Peyer's patch (tissue), 4 donors: ENCODE results near the gene PXMP4. TPM values are rescaled to one million over a fixed set of nuclear protein-coding genes. Genes with fewer than 3 reads are reported as not detected.

Experiments
- DNase-seq, 3 donors: peaks; one replicate each; pipeline ENCODE4 v3.0.0-alpha.2; 2017 to 2019
- H3K27ac ChIP-seq, 4 donors: fragments of 200-600 bp; sonication (generic); one replicate each; pipeline ENCODE4 v1.5.1; 2016 to 2019
- H3K27me3 ChIP-seq, 2 donors: fragments of 200-600 bp; sonication (generic); one replicate each; pipeline ENCODE4 v1.5.1; 2019
- H3K36me3 ChIP-seq, 3 donors: fragments of 200-600 bp; sonication (generic); one replicate each; pipeline ENCODE4 v1.5.1; 2016 to 2019
- H3K4me1 ChIP-seq, 4 donors: fragments of 200-600 bp; sonication (generic); one replicate each; pipeline ENCODE4 v1.5.1; 2016 to 2019
- H3K4me3 ChIP-seq, 4 donors: fragments of 200-600 bp; sonication (generic); 1 replicate in 3 of 4; 2 replicates in 1 of 4; pipeline ENCODE4 v1.5.1; 2016 to 2019; ENCODE audit warnings: mild to moderate bottlenecking in 1 of 4
- H3K9me3 ChIP-seq, 4 donors: fragments of 200-600 bp; sonication (generic); one replicate each; pipeline ENCODE4 v1.5.1; 2016 to 2019; ENCODE audit warnings: mild to moderate bottlenecking in 1 of 4
- POLR2A ChIP-seq, 2 donors: fragments of 450-650 bp; IDR thresholded peaks; one replicate each; pipeline ENCODE4 v1.5.1; 2017; ENCODE audit warnings: antibody characterized with exemption in 2 of 2, mild to moderate bottlenecking in 2 of 2, moderate library complexity in 2 of 2
- total RNA-seq, 4 donors: library from RNA; depleted of rRNA; stranded (reverse); fragments of >200 nt; gene quantifications; one replicate each; pipeline ENCODE4 v1.1.0, GENCODE V29; 2016
- TF ChIP-seq, protein P1 (sequence below), 6 experiments: fragments of 450-650 bp in 4 of 6; fragments of 200-600 bp in 2 of 6; sonication (generic) in 1 of 6; IDR thresholded peaks; one replicate each; pipeline ENCODE4 v1.5.1; 2017 to 2019; ENCODE audit warnings: antibody characterized with exemption in 6 of 6, mild to moderate bottlenecking in 3 of 6, moderate library complexity in 1 of 6

PXMP4 gene
- total RNA-seq, 4 donors from 2014 or later: 0.83 to 15.3 (median 8.1) TPM

DNA sequence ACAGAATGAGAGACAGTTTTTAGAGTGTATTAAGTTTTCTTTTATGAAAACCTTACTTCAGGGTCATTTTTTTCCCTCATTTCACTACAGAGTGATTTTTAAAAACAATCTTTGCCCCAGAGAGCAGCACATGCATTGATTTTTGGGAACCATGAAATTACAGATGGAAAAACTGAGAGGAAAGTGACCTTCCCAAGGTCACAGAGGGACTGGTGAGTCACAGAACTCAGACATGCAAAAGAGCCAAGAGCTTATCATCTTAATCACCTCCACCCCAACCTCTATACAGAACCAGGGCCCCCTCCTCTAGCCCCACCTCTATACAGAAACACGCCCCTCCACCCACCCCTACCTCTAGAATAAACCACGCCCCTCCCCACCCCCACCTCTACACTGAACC lies 10.7 kb downstream of the PXMP4 start:
- H3K27me3 ChIP-seq: no peaks in the 10 kb centered on the region
- no peak for DNase-seq
- H3K27ac ChIP-seq: no peak overlapping the region
- TF ChIP-seq, protein P1, sequence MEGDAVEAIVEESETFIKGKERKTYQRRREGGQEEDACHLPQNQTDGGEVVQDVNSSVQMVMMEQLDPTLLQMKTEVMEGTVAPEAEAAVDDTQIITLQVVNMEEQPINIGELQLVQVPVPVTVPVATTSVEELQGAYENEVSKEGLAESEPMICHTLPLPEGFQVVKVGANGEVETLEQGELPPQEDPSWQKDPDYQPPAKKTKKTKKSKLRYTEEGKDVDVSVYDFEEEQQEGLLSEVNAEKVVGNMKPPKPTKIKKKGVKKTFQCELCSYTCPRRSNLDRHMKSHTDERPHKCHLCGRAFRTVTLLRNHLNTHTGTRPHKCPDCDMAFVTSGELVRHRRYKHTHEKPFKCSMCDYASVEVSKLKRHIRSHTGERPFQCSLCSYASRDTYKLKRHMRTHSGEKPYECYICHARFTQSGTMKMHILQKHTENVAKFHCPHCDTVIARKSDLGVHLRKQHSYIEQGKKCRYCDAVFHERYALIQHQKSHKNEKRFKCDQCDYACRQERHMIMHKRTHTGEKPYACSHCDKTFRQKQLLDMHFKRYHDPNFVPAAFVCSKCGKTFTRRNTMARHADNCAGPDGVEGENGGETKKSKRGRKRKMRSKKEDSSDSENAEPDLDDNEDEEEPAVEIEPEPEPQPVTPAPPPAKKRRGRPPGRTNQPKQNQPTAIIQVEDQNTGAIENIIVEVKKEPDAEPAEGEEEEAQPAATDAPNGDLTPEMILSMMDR (IDR thresholded peaks at IDR 0.05): no peak
- TF ChIP-seq POLR2A (IDR thresholded peaks at IDR 0.05): no peak
- H3K9me3 ChIP-seq: no peaks in the 10 kb centered on the region
- peaks cover 0 to 4% (median 0%) of the 10 kb centered on the region in 4 donors for H3K4me1 ChIP-seq
- no peak overlapping the region for H3K4me3 ChIP-seq
- peaks cover 0 to 56% (median 0%) of the 10 kb centered on the region in 3 donors for H3K36me3 ChIP-seq

DNA sequence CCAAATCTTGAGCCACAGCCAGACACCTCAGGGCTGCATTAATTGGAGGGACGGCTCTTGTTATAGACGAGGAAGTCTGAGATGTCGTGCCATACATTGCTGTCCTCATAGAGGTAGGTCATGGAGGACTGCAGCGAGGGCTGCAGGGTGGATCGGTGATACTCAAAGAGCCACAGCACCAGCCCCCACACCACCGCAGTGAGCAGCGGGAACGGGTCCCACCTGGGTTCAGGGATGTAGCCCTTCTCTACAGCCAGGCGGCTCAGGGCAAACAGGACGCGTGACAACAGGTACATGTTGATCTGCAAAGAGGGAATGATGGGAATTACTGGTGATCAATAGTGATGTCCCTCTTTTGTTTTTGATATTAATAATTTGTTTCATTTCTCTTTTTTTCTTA lies 12.4 kb downstream of the PXMP4 start:
- no peak for TF ChIP-seq POLR2A (IDR thresholded peaks at IDR 0.05)
- H3K9me3 ChIP-seq: no peaks in the 10 kb centered on the region
- no peaks in the 10 kb centered on the region for H3K27me3 ChIP-seq
- no peak overlapping the region for H3K4me3 ChIP-seq
- H3K36me3 ChIP-seq: peaks cover 0 to 40% (median 0%) of the 10 kb centered on the region in 3 donors
- peaks cover 0 to 4% (median 0%) of the 10 kb centered on the region in 4 donors for H3K4me1 ChIP-seq
- H3K27ac ChIP-seq: no peak overlapping the region
- no peak for DNase-seq

DNA sequence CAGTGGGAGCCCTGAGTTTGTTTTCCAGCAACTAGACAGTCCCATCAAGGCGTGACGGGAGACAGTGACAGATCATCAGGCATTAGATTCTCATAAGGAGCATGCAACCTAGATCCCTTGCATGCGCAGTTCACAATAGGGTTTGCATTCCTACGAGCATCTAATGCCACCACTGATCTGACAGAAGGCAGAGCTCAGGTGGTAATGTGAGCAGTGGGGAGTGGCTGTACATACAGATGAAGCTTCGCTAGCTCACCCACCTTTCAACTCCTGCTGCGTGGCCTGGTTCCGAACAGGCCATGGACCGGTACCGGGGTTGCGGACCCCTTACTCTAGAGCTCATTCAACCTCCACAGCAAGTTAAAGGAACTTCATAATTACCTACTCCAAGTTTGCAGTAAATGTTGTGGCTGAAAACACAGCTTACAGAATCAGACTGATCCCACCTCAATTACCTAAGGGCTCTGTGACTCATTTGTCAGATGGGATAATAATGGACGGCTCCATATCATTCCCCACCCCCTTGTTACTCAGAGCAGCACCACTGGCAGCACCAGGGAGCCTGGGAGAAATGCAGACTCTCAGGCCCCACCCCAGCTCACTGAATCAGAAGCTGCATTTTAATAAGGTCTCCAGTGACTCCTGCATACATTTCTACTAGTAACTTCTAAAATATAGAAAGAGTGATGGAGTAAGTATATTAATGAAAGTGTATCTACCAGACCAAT lies 15.7 kb downstream of the PXMP4 start:
- TF ChIP-seq, protein P1 (IDR thresholded peaks at IDR 0.05): no peak
- TF ChIP-seq POLR2A (IDR thresholded peaks at IDR 0.05): no peak
- no peak overlapping the region for H3K27ac ChIP-seq
- H3K4me3 ChIP-seq: no peak overlapping the region
- no peaks in the 10 kb centered on the region for H3K27me3 ChIP-seq
- peaks cover 0 to 20% (median 0%) of the 10 kb centered on the region in 3 donors for H3K36me3 ChIP-seq
- no peaks in the 10 kb centered on the region for H3K9me3 ChIP-seq
- no peak for DNase-seq
- no peaks in the 10 kb centered on the region for H3K4me1 ChIP-seq

DNA sequence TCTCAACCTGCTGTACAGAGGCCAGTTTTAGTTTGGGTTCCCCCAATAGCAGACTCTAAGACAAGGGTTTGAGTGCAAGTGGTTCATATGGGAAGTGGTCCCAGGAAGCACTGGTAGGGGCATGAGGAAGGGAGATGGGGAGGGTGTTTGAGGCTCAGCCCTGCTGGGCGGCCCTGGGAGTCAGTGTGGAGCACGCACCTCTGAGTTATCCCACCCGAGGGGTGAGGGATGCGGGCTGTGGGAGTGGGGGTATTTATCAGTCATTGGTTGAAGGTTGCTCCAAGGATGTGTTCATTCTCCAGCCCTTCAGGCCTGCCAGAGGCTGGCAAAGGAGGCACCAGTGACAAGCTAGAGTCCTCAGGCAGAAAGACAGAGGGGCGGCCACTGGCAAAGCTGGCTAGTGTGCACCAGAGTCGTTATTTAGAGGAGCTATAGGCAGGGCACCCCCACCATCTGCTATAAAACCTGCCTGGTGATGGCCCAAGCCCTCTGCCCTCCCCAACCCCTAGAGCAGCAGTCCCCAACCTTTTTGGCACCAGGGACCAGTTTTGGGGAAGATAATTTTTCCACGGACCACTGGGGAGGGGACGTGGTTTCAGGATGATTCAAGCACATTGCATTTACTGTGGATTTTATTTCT lies 16.5 kb downstream of the PXMP4 start:
- no peak for DNase-seq
- TF ChIP-seq POLR2A (IDR thresholded peaks at IDR 0.05): no peak
- TF ChIP-seq, protein P1 (IDR thresholded peaks at IDR 0.05): no peak
- H3K4me1 ChIP-seq: no peaks in the 10 kb centered on the region
- no peak overlapping the region for H3K27ac ChIP-seq
- H3K4me3 ChIP-seq: no peak overlapping the region
- no peaks in the 10 kb centered on the region for H3K27me3 ChIP-seq
- no peaks in the 10 kb centered on the region for H3K9me3 ChIP-seq
- peaks cover 0 to 20% (median 0%) of the 10 kb centered on the region in 3 donors for H3K36me3 ChIP-seq

DNA sequence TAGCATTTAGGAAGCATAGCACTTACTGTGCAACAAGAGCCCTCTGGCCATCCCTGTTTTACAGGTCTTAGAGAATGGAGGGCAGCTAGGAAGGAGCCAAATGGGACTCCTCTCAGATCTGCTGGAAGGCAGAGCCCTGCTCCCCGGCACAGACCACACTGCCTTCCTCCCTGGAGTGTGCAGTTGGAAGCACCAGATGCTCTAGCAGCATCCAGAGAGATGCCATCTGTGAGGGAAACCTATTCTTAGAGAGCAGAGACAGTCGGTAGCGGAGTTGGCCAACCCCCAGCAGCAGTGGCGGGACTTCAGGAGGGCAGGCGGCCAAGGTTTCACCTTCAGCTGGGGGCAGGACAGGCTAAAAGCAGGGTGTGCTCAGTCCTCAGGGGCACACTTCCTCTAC lies 17.2 kb downstream of the PXMP4 start:
- no peak for DNase-seq
- no peaks in the 10 kb centered on the region for H3K4me1 ChIP-seq
- H3K9me3 ChIP-seq: no peaks in the 10 kb centered on the region
- H3K36me3 ChIP-seq: peaks cover 0 to 20% (median 0%) of the 10 kb centered on the region in 3 donors
- no peak for TF ChIP-seq POLR2A (IDR thresholded peaks at IDR 0.05)
- TF ChIP-seq, protein P1 (IDR thresholded peaks at IDR 0.05): no peak
- no peak overlapping the region for H3K4me3 ChIP-seq
- H3K27ac ChIP-seq: no peak overlapping the region
- no peaks in the 10 kb centered on the region for H3K27me3 ChIP-seq
